GM21367 (cell line): ENCODE measurements around the gene TPCN2.
"Not testable (repeated sequence)": the region's sequence is repeated elsewhere in the genome, so short reads cannot be mapped to it uniquely, and the experiment has no call there.

Source experiments
- ATAC-seq: cut with Tn5 transposase; IDR thresholded peaks from one replicate; pipeline ENCODE4 v1.9.1; 2021; ENCODE audit not compliant: unreplicated experiment

The TPCN2 gene

GRCh38 chr11:69125861-69126260 lies 77.1 kb downstream of the TPCN2 start:
- ATAC-seq = no peak

DNA sequence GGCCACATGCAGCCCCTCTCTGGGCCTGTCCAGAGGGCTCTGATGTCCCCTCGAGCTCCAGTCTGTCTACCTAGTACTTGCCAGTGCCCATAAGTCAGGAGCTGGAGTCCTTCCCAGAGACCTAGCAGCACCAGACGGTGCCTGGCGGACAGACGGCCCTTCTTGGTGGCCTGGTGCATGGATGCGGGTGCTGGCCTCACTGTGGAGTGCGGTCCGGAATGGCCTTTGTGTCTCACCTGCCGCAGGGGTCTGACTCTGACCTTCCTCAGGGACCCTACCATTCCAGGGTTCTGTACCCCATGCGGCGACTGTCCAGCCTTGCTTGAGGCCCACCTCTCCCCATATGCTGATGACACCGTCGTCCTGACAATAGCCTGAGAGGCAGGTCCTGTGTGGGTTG lies 77.6 kb downstream of the TPCN2 start:
- no peak for ATAC-seq

GRCh38 chr11:69127081-69127850 lies 78.5 kb downstream of the TPCN2 start:
- no peak for ATAC-seq

GRCh38 chr11:69127884-69128283 lies 79.2 kb downstream of the TPCN2 start:
- no peak for ATAC-seq

- no peak for ATAC-seq
Measured at GRCh38 chr11:69129053-69129452, 80.3 kb downstream of the TPCN2 start.

DNA sequence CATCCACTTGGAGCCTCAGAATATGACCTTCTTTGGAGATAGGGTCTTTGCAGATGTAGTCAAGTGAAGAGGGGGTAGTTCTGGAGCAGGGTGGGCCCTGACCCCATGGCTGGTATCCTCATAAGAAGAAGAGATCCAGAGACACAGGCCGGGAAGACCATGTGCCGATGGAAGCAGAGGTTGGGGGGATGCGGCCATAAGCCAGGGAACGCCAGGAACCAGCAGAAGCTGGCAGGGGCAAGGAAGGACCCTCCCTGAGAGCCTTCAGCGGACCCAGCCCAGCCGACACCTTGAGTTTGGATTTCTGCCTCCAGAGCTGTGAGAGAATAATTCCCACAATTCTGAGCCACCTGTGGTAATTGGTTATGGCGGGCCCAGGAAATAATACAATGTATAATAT lies 80.9 kb downstream of the TPCN2 start:
- no peak for ATAC-seq

GRCh38 chr11:69130654-69131053 lies 81.9 kb downstream of the TPCN2 start:
- no peak for ATAC-seq

- ATAC-seq = no peak
Measured at GRCh38 chr11:69131121-69131566, 82.4 kb downstream of the TPCN2 start.

DNA sequence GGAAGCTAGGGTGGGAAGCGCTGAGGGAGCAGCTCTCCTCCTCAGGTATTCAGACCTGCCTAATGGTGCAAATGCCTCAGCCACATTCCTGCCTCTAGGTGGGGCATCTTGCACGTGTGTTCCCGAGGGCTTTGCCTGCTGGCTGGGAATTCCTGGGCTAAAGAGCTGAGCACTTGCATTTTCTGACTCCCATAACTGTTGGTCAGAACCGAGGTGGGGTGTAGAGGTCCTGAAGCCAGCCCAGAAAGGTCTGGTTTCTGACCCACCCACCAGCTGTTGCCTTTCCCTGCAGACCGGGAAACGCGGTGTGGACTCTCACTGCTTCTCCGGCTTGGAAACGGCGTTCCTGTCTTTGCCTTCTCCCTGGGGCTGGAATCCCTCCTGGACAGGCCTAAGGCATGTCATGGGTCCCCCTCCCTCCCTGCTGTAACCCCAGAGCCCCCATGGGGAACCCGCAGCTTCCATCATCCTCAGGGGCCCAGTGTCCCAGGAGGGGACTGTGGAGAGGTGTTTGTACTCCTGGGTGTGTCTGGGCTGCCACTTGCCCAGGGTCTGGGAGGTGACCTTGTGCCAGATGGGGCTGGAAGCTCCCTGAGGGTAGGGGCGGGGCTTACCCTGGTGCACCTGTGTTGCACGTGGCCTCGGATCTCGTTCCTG lies 83.0 kb downstream of the TPCN2 start:
- ATAC-seq = no peak

DNA sequence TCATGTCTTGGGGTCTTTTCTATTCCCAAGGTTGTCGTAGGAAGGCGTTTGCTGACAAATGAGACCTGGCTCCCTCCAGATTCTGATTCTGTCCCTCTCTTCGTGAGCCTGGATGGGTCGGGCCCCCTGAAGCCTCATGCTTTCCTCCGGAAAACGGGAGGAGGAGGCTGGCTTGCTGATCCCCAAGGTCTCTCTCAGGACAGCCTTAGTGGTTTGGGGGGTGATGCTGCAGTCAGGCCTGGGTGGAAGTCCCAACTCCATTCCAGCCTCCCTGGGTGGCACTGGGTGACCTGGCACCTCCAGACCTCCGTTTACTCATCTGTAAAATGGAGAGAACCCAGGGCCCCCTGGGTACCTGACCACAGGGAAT lies 83.6 kb downstream of the TPCN2 start:
- ATAC-seq = no peak

- ATAC-seq = no peak
Measured at GRCh38 chr11:69133251-69133650, 84.5 kb downstream of the TPCN2 start.

DNA sequence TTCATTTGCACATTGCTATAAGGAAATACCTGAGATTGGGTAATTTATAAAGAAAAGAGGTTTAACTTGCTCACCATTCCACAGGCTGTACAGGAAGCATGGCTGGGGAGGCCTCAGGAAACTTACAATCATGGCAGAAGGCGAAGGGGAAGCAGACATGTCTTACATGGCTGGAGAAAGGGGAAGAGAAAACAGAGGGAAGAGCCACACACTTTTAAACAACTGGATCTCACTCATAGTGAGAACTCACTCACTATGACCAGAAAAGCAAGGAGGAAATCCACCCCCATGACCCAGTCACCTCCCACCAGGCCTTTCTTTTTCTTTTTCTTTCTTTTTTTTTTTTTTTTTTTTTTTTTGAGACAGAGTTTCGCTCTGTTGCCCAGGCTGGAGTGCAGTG lies 85.5 kb downstream of the TPCN2 start:
- not testable (repeated sequence) for ATAC-seq

GRCh38 chr11:69134957-69135356 lies 86.2 kb downstream of the TPCN2 start:
- ATAC-seq = no peak

DNA sequence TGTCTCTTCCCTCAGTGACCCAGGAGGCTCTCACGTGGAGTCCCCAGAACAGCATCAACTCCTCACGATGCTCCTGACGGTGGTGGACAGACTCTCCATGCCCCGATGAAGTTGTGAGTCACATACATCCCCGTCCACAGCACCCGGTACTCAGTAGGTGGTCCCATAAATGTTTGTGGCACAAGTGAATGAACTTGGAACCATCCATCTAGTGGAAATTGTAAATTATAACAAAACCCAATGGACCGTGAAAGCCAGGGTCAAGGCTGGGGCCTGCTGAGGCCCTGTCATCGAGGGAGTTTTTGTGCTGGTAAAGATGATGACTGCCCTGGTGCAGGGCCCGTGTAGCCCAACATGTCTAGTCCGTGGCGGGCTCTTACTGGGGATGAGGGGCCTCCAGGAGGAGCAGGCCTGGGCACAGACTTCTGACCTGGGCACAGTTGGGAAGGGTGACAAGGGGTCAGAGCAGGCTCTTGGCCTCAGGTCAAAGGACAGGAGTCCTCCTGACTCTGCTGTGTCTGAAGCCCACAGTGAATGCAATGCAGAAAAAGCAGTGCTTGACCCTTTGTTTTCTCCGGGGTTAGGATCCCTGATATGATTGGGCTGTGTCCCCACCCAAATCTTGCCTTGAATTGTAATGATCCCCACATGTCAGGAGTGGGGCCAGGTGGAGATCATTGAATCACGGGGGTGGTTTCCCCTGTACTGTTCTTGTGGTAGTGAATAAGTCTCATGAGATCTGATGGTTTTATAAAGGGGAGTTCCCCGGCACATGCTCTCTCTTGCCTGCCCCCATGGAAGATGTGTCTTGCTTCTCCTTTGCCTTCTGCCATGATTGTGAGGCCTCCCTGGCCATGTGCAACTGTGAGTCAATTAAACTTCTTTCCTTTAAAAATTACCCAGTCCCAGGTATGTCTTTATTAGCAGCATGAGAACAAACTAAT lies 87.0 kb downstream of the TPCN2 start:
- no peak for ATAC-seq

GRCh38 chr11:69136471-69136870 lies 87.7 kb downstream of the TPCN2 start:
- no peak for ATAC-seq

GRCh38 chr11:69137151-69137844 lies 88.6 kb downstream of the TPCN2 start:
- ATAC-seq = no peak

DNA sequence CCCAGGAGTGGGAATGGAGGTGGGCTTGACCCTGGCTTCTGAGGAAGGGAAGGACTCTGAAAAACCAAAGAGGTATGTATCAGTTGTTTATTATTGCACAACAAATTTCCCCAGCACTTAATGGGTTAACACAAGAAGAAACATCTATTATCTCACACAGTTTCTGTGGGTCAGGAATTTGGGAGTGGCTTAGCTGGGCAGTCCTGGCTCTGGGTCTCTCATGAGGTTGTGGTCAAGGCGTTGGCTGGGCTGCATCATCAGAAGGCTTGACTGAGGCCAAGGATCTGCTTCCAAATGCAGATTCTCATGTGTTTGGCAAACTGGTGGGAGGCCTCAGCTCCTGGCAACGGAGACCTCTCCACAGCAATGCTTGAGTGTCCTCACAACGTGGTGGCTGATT lies 89.5 kb downstream of the TPCN2 start:
- no peak for ATAC-seq

DNA sequence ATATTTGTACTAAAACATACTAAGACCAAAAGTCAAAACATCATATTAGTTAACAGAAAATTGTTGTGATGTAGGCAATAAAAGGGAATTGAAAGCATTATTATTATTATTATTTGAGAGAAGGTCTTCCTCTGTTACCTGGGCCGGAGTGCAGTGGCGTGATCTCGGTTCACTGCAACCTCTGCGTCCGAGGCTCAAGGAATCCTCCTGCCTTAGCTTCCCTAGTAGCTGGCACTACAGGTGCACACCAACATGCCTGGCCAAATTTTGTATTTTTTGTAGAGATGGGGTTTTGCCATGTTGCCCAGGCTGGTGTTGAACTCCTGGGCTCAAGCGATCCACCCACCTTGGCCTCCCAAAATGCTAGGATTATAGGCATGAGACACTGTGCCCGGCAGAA lies 91.4 kb downstream of the TPCN2 start:
- not testable (repeated sequence) for ATAC-seq

- no peak for ATAC-seq
Measured at GRCh38 chr11:69140635-69141034, 91.9 kb downstream of the TPCN2 start.

DNA sequence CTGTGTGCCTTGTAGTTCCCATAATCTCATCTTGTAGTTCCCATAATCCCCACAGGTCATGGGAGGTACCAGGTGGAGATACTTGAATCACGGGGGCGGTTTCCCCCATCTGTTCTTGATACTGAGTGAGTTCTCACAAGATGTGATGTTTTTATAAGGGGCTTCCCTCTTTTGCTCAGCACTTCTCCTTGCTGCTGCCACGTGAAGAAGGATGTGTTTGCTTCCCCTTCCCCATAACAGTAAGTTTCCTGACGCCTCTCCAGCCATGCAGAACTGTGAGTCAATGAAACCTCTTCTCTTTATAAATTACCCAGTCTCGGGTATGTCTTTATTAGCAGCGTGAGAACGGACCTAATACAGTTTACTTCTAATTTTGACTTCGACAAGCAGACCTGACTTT lies 93.0 kb downstream of the TPCN2 start:
- ATAC-seq = no peak

DNA sequence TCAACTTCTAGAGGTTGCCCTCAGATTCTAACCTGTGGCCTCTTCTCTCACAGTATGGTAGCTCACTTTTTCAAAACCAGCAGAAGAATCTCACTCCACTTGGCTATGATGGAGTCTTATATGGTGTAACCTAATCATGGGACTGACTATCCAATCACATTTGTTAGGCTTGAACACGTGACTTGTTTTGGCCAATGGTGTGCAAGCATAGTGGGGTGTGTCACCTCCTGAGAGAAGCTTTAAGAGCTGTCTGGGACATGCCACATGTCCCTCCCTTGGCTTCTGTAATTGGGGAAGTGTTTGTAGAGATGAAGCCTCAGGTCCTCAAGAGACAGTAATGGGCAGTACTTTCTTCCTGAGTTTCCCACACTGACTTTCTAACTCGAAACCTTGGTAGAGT lies 94.2 kb downstream of the TPCN2 start:
- no peak for ATAC-seq
